Chondrocyte (in vitro differentiated cells): ENCODE data around the gene KYNU. TPM values are rescaled to one million over a fixed set of nuclear protein-coding genes. Genes with fewer than 3 reads are reported as not detected.
"Not testable (repeated sequence)": the region's sequence is repeated elsewhere in the genome, so short reads cannot be mapped to it uniquely, and the experiment has no call there.

Experiments used
- DNase-seq: peaks from one replicate; pipeline ENCODE4 v3.0.0; 2021; ENCODE audit warnings: mixed read lengths, low spot score
- H3K27ac Mint-ChIP-seq: one replicate; pipeline ENCODE4 v1.8.0; 2021; ENCODE audit warnings: mild to moderate bottlenecking, moderate library complexity, mixed read lengths; ENCODE audit not compliant: unreplicated experiment
- H3K27me3 Mint-ChIP-seq: 2 replicates; pipeline ENCODE4 v1.8.0; 2021; ENCODE audit warnings: low read depth, mixed read lengths
- H3K36me3 Mint-ChIP-seq: 2 replicates; pipeline ENCODE4 v1.8.0; 2021; ENCODE audit warnings: low read depth, mixed read lengths
- H3K4me1 Mint-ChIP-seq: 2 replicates; pipeline ENCODE4 v1.8.0; 2021; ENCODE audit warnings: low read depth, mild to moderate bottlenecking, mixed read lengths
- H3K4me3 Mint-ChIP-seq: one replicate; pipeline ENCODE4 v1.8.0; 2021; ENCODE audit warnings: mild to moderate bottlenecking, moderate library complexity, mixed read lengths; ENCODE audit not compliant: unreplicated experiment
- H3K9me3 Mint-ChIP-seq: 2 replicates; pipeline ENCODE4 v1.8.0; 2021; ENCODE audit warnings: low read depth, mixed read lengths
- CTCF ChIP-seq: fragments of 200-600 bp; sonication (generic); IDR thresholded peaks from 2 replicates; pipeline ENCODE4 v1.5.0; 2021; ENCODE audit warnings: antibody characterized with exemption, mild to moderate bottlenecking, moderate library complexity
- total RNA-seq: library from RNA; stranded (reverse); gene quantifications from 3 replicates; pipeline ENCODE4 v1.2.1, GENCODE V29; 2021

The KYNU gene
- total RNA-seq, 1 donor from 2014 or later = not detected

- Mint-ChIP-seq H3K27me3 (no peaks in the 10 kb centered on the region), H3K27ac (no peak overlapping the region)
- TF ChIP-seq CTCF = no peak
Observed at GRCh38 chr2:142940606-142941223, 63.3 kb downstream of the KYNU start.

GRCh38 chr2:142942690-142943089 lies 65.2 kb downstream of the KYNU start:
- no peak for DNase-seq
- no peaks in the 10 kb centered on the region for H3K36me3 Mint-ChIP-seq
- no peak for TF ChIP-seq CTCF
- no peaks in the 10 kb centered on the region for H3K9me3 Mint-ChIP-seq
- H3K27ac Mint-ChIP-seq = no peak overlapping the region
- H3K4me1 Mint-ChIP-seq = peaks cover 3% of the 10 kb centered on the region
- H3K27me3 Mint-ChIP-seq = no peaks in the 10 kb centered on the region
- no peak overlapping the region for H3K4me3 Mint-ChIP-seq

More at GRCh38 chr2:142940606-142941223, 63.3 kb downstream of the KYNU start:
- Mint-ChIP-seq H3K36me3 (no peaks in the 10 kb centered on the region), H3K4me3 (no peak overlapping the region), H3K4me1 (peaks cover 3% of the 10 kb centered on the region), H3K9me3 (no peaks in the 10 kb centered on the region)
- DNase-seq = no peak

DNA sequence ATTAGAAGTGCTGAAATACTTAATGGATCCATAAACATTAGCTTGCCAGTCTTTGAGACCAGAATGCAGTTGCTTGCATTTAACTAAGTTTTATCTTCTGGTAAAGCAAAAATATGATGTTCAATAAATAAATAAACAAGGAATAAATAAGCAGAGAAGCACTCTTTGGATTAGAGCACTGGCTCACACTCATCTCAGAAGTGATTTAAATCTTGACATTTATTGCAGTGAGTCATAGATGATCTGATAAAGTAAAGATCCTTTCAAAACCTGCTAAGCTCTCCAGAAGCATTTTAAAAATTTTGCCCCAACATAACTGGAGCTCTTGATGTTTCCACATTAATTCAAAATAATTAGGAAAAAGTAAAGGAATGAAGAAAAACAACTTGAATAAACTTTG lies 66.8 kb downstream of the KYNU start:
- Mint-ChIP-seq H3K4me1 (peaks cover 3% of the 10 kb centered on the region), H3K9me3 (peaks cover 8% of the 10 kb centered on the region), H3K36me3 (no peaks in the 10 kb centered on the region), H3K4me3 (no peak overlapping the region), H3K27ac (no peak overlapping the region), H3K27me3 (no peaks in the 10 kb centered on the region)
- TF ChIP-seq CTCF = no peak
- DNase-seq = no peak

- no peak for DNase-seq
- H3K4me1 Mint-ChIP-seq = peaks cover 3% of the 10 kb centered on the region
- no peaks in the 10 kb centered on the region for H3K27me3 Mint-ChIP-seq
- no peak overlapping the region for H3K27ac Mint-ChIP-seq
- H3K9me3 Mint-ChIP-seq = peaks cover 10% of the 10 kb centered on the region
- TF ChIP-seq CTCF = no peak
- H3K4me3 Mint-ChIP-seq = no peak overlapping the region
- no peaks in the 10 kb centered on the region for H3K36me3 Mint-ChIP-seq
Observed at GRCh38 chr2:142944721-142945120, 67.3 kb downstream of the KYNU start.

DNA sequence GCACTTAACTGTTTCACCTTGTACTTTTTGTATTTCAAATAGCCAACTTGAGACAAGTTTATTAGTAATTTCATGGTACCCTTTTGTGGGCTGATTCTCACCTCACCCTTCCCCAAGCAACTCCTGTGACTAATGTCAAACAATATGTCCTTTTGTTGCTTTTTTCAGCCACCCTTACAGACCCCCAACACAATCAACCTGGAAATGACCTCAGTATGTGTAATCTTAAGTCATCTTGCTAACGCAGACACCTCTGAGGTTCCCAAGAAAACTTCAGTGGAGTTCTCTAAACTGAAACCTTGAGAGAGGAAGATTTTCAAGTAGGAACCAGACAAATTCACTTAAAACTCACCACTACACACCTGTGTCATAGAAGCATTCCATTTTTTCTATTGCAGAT lies 69.5 kb downstream of the KYNU start:
- no peaks in the 10 kb centered on the region for H3K4me1 Mint-ChIP-seq
- no peak for DNase-seq
- no peaks in the 10 kb centered on the region for H3K27me3 Mint-ChIP-seq
- H3K27ac Mint-ChIP-seq = no peak overlapping the region
- no peaks in the 10 kb centered on the region for H3K36me3 Mint-ChIP-seq
- H3K4me3 Mint-ChIP-seq = no peak overlapping the region
- no peak for TF ChIP-seq CTCF
- H3K9me3 Mint-ChIP-seq = peaks cover 14% of the 10 kb centered on the region

DNA sequence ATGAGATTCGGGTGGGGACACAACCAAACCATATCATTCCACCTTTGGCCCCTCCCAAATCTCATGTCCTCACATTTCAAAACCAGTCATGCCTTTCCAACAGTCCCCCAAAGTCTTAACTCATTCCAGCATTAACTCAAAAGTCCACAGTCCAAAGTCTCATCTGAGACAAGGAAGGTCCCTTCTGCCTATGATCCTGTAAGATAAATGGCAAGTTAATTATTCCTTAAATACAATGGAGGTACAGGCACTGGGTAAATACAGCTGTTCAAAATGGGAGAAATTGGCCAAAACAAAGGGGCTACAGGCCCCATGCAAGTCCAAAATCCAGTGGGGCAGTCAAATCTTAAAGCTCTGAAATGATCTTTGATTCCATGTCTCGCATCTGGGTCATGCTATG lies 71.3 kb downstream of the KYNU start:
- H3K27me3 Mint-ChIP-seq, H3K27ac Mint-ChIP-seq, DNase-seq, H3K4me3 Mint-ChIP-seq, H3K36me3 Mint-ChIP-seq, H3K4me1 Mint-ChIP-seq: not testable (repeated sequence)
- H3K9me3 Mint-ChIP-seq = peaks cover 14% of the 10 kb centered on the region

DNA sequence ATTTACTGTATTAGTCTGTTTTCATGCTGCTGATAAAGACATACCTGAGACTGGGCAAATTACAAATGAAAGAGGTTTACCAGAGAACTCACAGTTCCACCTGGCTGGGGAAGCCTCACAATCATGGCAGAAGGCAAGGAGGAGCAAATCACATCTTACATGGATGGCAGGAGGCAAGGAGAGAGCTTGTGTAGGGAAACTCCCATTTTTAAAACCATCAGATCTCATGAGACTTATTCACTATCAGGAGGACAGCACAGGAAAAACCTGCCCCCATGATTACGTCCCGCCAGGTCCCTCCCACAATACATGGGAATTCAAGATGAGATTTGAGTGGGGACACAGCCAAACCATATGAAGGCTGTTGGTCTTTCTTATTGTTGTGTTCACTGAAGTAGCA lies 72.9 kb downstream of the KYNU start:
- not testable (repeated sequence) for H3K27me3 Mint-ChIP-seq, H3K36me3 Mint-ChIP-seq, DNase-seq, H3K27ac Mint-ChIP-seq, H3K4me1 Mint-ChIP-seq, H3K4me3 Mint-ChIP-seq
- H3K9me3 Mint-ChIP-seq = peaks cover 14% of the 10 kb centered on the region
